Measurements from ENCODE around the gene C3orf70.
"Not testable (repeated sequence)": the region's sequence is repeated elsewhere in the genome, so short reads cannot be mapped to it uniquely, and the experiment has no call there.

The C3orf70 gene

GRCh38 chr3:185115371-185115770, 37.5 kb downstream of the C3orf70 start:
- Histone ChIP-seq H3K79me2 (ENCODE audit: low read length) (no peaks in the 10 kb centered on the region), H2AFZ (ENCODE audit: low read depth, low read length) (no peak overlapping the region), H3K27me3 (ENCODE audit: low read depth, low read length) (peaks cover 25% of the 10 kb centered on the region), H3K4me1 (ENCODE audit: low read length) (no peaks in the 10 kb centered on the region), H4K20me1 (ENCODE audit: insufficient read depth, low read length) (no peaks in the 10 kb centered on the region), H3K9me3 (ENCODE audit: insufficient read depth, low read length) (no peaks in the 10 kb centered on the region), H3K9ac (ENCODE audit: low read length) (no peak overlapping the region), H3K36me3 (replicated peaks; ENCODE audit: low read depth, low read length) (no peaks in the 10 kb centered on the region), H3K27ac (ENCODE audit: low read length) (no peak overlapping the region), H3K4me3 (ENCODE audit: low read length) (no peak overlapping the region), H3K4me2 (ENCODE audit: low read length) (no peak overlapping the region)
- TF ChIP-seq EZH2phosphoT487 (IDR thresholded peaks at IDR 0.05; ENCODE audit: low read depth) (no peak), CTCF (IDR thresholded peaks at IDR 0.05; ENCODE audit: low read depth, low read length) (no peak)

DNA sequence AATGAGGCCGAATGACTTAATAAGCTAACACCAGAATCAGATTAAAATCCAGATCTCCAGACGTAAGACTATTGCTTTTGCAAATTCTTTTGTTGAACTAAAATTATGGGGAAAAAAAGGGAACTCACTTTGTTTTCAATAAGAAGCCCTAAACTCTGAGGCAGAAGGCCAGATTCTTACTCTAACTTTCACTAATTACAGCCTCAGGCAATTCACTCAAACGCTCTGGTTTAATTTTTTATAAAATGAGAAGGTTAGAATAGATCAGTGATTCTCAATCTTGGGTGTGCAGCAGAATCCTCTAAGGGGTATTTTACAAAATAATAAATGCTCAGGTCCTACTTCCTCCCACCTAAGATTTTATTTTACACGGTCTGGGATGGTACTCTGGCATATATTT, 38.1 kb downstream of the C3orf70 start:
- Histone ChIP-seq H3K27ac (ENCODE audit: low read length) (no peak overlapping the region), H3K4me3 (ENCODE audit: low read length) (no peak overlapping the region)
- TF ChIP-seq CTCF (IDR thresholded peaks at IDR 0.05; ENCODE audit: low read depth, low read length) = no peak
- no peak for TF ChIP-seq EZH2phosphoT487 (IDR thresholded peaks at IDR 0.05; ENCODE audit: low read depth)

GRCh38 chr3:185112186-185112585, 40.7 kb downstream of the C3orf70 start:
- Histone ChIP-seq H4K20me1 (ENCODE audit: insufficient read depth, low read length) (no peaks in the 10 kb centered on the region), H3K9me3 (ENCODE audit: insufficient read depth, low read length) (no peaks in the 10 kb centered on the region), H3K9ac (ENCODE audit: low read length) (no peak overlapping the region), H2AFZ (ENCODE audit: low read depth, low read length) (no peak overlapping the region), H3K4me1 (ENCODE audit: low read length) (no peaks in the 10 kb centered on the region), H3K27me3 (ENCODE audit: low read depth, low read length) (peaks cover 18% of the 10 kb centered on the region), H3K79me2 (ENCODE audit: low read length) (no peaks in the 10 kb centered on the region), H3K4me3 (ENCODE audit: low read length) (no peak overlapping the region), H3K4me2 (ENCODE audit: low read length) (no peak overlapping the region), H3K27ac (ENCODE audit: low read length) (no peak overlapping the region), H3K36me3 (replicated peaks; ENCODE audit: low read depth, low read length) (no peaks in the 10 kb centered on the region)
- TF ChIP-seq CTCF (IDR thresholded peaks at IDR 0.05; ENCODE audit: low read depth, low read length) (no peak), EZH2phosphoT487 (IDR thresholded peaks at IDR 0.05; ENCODE audit: low read depth) (no peak)

More for the DNA sequence above, 38.1 kb downstream of the C3orf70 start:
- no peak overlapping the region for H2AFZ ChIP-seq (ENCODE audit: low read depth, low read length)
- no peaks in the 10 kb centered on the region for H3K4me1 ChIP-seq (ENCODE audit: low read length)
- no peak overlapping the region for H3K4me2 ChIP-seq (ENCODE audit: low read length)
- no peaks in the 10 kb centered on the region for H3K36me3 ChIP-seq (replicated peaks; ENCODE audit: low read depth, low read length)
- H3K9ac ChIP-seq (ENCODE audit: low read length) = no peak overlapping the region
- H4K20me1 ChIP-seq (ENCODE audit: insufficient read depth, low read length) = no peaks in the 10 kb centered on the region
- peaks cover 25% of the 10 kb centered on the region for H3K27me3 ChIP-seq (ENCODE audit: low read depth, low read length)
- no peaks in the 10 kb centered on the region for H3K79me2 ChIP-seq (ENCODE audit: low read length)
- no peaks in the 10 kb centered on the region for H3K9me3 ChIP-seq (ENCODE audit: insufficient read depth, low read length)

GRCh38 chr3:185109012-185109411, 43.8 kb downstream of the C3orf70 start:
- not testable (repeated sequence) for H3K4me2 ChIP-seq (ENCODE audit: low read length); H3K27ac ChIP-seq (ENCODE audit: low read length); H3K36me3 ChIP-seq (replicated peaks; ENCODE audit: low read depth, low read length); H4K20me1 ChIP-seq (ENCODE audit: insufficient read depth, low read length); H3K79me2 ChIP-seq (ENCODE audit: low read length); H3K4me3 ChIP-seq (ENCODE audit: low read length); H3K4me1 ChIP-seq (ENCODE audit: low read length); H2AFZ ChIP-seq (ENCODE audit: low read depth, low read length); H3K9me3 ChIP-seq (ENCODE audit: insufficient read depth, low read length); H3K9ac ChIP-seq (ENCODE audit: low read length); H3K27me3 ChIP-seq (ENCODE audit: low read depth, low read length)

DNA sequence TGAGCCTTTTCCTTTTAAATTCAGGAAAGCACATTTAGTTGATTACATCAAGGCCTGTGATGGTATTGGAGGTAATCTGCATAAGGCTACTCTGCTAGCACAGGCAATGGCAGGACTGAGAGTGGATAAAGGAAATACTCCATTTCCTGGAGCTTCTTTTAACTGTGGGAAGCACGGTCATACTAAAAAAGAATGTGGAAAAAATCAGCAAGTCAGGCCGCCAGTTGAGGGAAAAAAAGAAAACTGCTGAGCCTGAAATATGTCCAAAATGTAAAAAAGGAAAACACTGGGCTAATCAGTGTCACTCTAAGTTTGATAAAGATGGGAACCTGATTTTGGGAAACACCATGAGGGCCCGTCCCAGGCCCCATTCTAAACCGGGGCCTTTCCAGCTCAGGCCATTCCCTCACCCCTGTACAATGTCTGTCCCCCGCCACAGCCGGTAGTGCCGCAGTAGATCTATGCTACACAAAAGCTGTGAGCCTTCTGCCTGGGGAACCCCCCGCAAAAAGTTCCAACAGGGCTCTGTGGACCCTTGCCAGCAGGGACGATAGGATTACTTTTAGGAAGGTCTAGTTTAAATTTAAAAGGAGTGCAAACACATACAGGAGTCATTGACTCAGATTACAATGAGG, 46.5 kb downstream of the C3orf70 start:
- H3K4me2 ChIP-seq (ENCODE audit: low read length); H3K27me3 ChIP-seq (ENCODE audit: low read depth, low read length); H3K4me3 ChIP-seq (ENCODE audit: low read length); H3K9ac ChIP-seq (ENCODE audit: low read length); H4K20me1 ChIP-seq (ENCODE audit: insufficient read depth, low read length); H3K27ac ChIP-seq (ENCODE audit: low read length); H3K36me3 ChIP-seq (replicated peaks; ENCODE audit: low read depth, low read length); H3K9me3 ChIP-seq (ENCODE audit: insufficient read depth, low read length); H3K4me1 ChIP-seq (ENCODE audit: low read length); H3K79me2 ChIP-seq (ENCODE audit: low read length); H2AFZ ChIP-seq (ENCODE audit: low read depth, low read length): not testable (repeated sequence)
